Activated T-cell treated with anti-CD3 and anti-CD28 coated beads for 24 hours (primary cell): ENCODE results near the gene CRIP2.

Experiments
- DNase-seq: peaks from one replicate; pipeline ENCODE4 v3.0.0-alpha.2; 2020; ENCODE audit warnings: low read depth

Gene CRIP2

DNA sequence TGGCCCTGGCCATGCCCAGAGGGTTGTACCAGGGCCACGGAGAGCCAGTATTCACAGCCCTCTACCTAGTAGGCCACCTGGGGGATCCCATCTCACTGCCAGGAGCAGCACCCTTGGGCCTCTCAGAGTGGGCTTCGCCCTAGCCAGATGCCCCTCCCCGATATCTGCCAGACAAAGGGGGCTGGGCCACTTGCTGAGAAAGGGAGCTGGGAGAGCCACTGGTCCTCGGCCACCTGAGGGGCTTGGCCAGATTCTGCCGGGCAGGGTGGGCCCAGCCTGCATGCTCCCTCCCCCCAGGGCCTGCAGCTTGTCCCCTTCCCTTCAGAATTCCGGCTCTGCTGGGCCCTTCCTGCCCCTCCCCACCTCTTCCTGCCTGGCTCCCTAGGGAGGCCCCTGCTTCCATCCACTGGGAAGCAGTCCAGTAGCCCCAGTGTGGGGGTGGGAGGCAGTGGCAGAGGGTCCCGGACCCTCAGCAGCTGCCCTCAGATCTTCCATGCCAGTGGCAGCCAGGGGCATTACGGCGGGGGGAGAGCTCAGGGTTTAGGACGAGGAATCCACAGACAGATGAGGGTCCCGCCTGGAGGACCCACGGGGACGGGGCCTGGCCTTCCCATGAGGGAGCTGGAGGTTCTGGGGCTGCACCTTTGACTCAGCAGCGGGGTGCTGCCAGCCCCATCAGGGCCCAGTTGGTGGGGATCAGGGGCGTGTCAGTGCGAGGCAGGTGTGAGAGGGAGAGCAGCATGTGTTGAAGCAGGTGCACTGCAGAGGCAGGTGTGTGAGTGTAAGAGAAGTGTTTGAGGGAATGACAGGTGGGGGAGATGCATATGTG, 2.4 kb downstream of the CRIP2 start:
- DNase-seq: no peak

DNA sequence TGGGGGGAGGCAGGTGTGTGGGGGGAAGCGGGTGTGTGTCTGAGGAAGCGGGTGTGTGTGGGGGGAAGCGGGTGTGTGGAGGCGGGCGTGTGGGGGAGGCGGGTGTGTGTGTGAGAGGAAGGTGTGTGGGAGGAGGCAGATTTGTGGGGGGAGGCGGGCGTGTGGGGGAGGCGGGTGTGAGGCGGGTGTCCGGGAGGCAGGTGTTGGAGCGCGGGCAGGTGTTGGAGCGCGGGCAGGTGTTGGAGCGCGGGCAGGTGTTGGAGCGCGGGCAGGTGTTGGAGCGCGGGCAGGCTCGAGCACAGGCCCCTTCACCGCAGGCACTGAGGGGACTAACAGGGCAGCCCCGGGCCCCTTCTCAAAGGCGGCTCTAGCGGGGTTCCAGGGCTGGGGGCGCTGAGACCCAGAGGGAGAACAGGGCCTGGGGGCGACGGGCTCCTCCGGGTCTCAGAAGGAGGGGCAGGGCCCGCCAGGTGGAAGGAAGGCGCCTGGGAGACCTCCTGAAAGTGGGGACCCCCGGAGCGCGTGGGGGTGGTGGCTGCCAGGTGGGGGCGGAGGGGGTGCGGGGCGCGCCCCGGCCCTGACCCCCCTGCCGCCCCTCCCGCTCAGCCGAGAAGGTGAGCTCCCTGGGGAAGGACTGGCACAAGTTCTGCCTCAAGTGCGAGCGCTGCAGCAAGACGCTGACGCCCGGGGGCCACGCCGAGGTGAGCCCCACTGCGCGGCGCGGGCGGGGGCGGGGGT, 3.2 kb downstream of the CRIP2 start:
- DNase-seq: no peak

DNA sequence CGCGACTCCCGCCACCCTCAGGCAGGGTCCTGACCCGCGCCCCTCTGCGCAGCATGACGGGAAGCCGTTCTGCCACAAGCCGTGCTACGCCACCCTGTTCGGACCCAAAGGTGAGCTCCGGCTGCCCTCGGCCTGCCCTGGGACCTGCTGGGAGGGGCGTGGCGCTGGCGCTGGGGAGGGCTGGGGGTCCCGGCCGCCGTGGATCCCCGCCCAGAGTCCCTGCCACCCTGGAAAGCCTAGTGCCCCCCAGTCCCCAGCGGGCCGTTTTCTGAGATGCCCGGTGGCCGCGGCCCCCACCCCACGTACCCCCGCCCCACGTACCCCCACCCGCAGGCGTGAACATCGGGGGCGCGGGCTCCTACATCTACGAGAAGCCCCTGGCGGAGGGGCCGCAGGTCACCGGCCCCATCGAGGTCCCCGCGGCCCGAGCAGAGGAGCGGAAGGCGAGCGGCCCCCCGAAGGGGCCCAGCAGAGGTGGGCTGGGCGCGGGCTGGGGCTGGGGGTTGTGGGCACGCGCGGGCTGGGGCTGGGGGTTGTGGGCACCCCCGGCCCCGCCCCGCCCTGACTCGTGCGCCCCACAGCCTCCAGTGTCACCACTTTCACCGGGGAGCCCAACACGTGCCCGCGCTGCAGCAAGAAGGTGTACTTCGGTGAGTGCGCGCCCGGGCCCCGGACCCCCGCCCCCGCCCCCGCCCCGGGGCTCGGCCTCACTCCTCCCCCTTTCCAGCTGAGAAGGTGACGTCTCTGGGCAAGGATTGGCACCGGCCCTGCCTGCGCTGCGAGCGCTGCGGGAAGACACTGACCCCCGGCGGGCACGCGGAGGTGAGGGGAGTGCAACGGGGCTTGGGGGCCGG, 4.0 kb downstream of the CRIP2 start:
- no peak for DNase-seq

DNA sequence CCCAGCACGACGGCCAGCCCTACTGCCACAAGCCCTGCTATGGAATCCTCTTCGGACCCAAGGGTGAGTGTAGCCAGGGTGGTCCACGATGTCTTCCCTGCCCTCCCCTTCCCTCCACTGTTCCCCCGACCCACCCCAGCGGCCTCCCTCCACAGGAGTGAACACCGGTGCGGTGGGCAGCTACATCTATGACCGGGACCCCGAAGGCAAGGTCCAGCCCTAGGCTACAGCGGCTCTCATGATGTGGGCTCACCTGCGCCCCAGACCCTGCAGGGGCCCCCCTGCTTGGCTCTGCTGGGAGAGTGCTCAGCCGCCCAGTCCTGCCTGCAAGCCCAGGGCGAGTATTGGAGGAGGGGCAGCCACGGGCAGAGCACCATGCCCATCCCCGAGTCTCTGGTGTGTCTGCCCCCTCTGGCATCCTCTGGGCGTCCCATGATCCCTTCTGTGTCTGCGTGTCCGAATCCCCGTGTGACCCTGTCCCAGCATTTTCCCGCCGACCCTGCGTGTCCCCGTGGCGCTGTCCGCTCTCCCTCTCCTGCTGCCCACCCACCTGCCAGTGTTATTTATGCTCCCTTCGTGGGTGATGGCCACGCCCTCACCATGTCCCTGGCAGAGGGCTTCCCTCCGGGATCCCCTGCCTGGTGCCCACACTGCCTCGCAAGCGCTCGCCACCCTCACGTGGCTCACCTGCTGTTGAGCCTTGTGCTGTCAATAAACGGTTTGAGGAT, 5.0 kb downstream of the CRIP2 start:
- no peak for DNase-seq

DNA sequence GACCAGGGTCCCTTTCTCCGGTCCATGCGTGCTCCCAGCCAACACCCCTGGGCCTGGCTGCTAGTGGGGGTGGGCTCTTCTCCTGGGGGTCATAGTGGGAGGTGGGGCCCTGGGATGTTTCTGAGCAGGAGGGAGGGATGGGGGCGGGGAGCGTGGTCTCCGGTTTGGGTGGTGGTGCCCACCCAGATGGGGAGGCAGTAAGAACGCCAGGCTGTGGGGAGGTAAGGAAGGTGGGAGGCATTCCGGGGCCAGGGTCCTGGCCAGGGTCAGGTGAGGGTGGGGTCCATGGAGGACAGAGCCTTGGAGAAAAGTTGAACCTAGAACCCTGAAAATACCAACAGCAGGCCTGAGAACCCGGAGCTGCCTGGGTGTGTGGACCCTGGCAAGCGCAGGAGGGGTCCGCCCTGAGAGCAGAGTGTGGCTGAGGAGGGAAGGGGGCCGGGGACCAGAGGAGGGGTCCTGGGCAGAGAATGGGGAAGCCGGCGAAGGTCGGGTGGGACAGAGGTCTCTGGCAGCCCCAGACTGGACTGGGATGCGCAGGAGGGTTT, 5.7 kb downstream of the CRIP2 start:
- DNase-seq: no peak

DNA sequence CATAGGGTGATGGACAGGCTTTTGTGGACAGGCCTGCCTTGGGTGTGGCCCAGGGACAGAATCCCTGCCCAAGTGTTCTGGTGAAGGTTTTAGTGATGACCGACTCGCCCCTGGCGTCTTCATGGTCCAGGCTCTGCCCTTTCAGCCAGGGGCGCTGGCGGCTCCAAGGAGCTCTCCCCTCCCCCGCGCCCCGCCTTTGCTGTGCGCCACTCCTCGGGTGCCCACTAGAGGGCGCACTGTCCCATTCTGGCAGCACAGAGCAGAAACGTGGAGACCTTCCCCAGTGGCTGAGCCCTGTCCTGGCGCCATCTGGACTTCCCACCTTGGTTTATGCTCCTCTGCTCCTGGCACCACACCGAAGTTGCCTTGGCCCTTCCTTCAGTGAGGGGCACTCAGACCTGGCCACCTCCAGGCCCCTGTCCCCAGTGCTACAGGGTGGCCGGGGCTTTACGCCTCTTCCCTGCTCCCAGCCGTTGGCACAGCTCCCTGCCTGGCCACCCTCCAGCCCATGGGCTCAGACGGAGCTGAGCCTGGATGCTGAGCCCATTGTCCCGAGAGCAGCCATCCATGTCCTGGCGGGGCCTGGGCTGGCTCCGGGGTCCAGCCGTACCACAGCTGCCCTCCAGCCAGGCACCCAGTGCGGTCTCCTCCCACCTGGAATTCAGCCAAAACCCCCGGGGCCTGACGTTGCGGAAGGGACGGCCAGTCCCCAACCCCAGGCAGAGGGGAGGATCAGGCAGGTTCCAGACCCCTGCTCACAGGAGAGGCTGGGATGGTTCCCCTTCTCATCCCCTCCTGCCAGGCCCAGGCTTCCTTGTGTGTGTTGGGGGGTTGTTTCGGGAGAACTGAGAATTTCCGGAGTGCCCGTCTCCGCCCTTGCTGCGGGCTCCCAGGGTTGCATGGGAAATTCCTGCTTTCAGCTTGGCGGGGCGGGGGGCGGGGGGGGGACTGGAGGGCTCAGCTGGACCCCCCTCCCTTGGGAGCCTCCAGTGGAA, 6.5 kb downstream of the CRIP2 start:
- peak; percentile 86 for DNase-seq

DNA sequence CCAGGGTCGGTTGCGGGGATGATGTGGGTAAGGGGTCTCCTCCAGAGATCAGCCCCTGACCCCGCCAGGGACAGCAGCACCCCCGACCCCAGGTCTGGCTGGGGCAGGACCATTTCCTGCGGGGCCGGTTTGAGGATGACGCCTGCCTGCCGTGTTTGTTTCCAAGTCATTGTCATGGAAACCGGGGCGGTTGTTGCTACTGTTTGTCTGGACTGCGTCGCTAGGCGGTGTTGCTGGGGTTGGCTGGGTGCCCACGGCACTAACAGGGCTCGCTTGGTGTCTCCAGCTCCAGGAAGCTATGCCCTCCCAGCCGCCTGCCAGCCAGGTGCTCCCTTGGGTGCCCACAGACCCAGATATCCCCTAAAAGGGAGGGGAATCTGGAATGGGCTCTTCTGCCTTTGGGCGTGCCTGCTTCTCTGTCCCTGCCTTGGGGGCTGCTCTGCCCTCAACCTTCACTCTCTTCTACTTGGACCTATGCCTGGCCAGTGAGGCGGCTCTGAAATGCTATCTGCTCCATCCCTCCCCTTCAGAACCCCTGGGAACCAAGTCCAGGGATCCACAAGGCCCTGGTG, 7.4 kb downstream of the CRIP2 start:
- DNase-seq: peak; percentile 88

DNA sequence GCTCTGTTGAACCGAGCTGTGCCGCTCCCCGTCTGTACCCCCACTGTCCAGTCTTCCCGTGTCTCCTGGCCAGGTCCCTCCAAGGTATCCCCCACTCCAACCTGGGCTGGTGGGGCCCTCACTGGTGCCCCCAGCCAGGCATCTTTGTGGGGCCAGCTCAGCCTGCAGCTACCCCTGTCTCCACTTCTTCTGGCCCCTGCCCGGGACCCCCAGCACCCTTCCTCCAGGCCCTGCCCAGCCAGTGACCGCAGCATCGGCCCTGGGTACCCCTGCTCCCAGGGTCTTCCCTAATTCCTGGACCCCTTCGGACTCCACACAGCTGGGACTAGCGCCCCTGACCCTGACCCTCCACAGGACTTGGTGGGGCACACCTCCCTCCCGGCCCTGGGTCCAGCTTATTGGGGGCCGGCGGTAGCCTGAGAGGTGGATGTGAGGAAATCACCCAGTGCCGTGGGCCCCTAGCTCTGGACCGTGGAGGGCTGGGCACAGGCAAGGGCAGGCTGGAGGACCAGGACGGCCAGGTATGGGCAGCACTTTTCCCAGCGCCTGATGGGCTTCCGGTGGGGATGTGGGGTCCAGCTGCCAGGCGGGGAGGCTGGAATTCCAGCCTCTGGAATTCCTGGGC, 8.0 kb downstream of the CRIP2 start:
- no peak for DNase-seq

DNA sequence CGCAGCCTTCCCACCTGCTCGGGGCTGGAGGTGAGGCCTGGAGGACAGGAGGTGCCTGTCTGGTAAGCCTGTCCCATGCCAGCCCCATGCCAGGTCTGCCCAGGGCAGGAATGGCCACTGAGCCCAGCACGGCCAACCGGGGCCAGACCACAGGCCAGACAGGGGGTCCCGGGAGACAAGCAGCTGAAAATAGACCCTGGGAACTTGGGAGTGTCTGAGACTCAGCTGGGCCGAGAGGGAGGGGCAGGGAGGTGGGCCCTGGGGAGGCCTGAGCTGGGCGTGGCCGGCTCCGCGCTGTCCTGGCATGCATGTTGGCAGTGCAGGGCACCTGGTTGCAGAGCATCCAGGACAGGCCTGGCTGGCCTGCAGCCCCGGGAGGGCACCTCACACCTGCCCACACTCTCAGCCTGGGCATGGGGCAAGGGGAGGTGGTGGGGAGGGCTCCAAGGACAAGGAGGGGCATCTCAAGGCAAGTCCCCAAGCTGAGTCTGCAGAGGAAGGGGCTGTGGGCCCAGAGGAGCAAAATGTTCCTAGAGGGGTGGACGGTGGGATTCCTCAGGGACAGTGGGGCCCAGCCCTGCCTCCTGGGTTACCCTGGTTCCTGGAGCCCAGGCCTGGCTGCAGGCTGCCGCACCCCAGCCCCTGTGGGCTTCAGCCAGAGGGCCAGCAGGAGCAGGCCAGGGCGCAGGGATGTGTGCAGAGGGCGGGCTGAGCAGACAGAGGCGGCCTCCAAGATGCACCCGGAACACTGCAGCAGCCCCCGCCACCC, 8.9 kb downstream of the CRIP2 start:
- DNase-seq: no peak

DNA sequence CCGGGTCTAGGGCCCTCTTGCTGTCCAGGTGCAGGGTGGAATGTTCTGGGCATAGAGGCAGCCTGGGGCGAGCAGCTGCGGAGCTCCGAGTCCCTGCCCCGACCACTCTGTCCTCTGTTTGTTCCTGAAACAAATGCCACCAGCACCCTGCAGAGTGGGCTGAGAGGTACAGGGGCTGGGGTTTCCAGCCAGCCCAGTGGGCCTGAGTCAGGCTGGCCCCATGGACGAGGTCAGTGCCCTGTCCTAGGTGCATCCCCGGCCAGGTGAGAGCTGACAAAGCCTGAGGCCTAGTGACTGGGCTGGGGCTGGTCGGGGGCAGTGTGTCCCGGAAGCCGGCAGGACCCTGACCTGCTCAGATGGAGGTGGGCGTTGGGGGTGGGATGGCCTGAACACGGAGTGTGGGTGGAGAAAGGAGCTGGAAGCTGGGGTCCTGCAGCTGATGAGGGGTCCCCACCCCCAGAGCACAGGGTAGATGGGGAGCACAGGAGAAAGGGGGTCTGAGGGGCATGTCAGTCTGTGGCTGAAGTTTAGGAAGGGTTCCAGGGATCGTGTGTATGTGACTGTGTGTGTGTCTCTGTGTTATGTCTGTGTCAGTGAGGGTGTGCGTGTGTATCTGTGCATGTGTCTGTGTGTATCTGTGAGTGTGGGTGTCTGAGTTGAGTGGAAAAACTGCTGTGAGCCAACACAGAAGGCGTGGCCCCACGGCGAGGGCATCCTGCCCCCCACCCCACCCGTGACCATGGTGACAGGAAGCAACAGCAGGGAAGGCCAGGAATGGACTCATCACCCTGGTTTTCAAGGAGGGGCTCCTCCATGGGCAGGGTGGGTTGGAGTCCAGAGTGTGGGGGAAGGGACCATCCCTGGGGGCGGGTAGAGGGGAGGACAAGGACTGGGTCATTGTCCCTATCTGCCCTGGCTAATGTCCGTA, 9.7 kb downstream of the CRIP2 start:
- DNase-seq: no peak

DNA sequence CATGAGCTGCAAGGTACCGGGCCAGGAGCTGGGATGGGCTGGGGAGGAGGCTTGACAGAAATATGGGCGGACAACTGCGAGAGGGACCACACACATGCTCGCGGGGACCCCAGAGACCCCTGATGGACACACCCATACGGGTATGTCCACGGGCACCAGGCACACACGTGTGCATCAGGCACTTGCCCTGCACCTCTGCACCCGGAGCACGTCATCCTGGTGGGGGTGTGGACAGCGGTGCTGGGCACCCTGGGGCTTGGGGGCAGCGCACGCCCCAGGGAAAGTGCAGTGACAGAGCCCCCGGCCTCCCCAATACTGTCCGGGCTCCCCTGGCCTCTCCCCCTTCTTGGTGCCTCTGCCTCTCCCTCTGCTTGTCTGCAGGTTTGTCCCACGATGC, 10.4 kb downstream of the CRIP2 start:
- DNase-seq: no peak

DNA sequence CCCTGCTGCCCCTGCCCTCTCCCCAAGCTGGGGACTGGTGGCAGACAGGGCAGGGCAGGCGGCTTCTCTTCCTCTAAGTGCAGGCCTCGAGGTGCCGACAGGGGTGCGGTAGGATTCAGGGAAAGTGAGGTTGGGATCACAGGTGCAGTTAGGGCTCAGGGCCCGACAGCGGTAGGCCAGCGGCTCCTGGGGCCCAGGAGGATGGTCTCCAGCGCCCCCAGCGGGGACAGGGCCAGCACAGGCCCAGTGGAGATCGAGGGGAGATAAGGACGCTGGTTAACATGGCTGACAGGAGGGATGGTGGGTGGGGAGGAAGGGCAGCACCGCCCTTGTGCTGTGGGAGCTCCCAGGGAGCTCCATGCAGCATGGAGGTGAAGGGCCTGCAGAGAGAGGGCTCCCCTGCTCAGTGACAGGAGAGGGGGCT, 11.1 kb downstream of the CRIP2 start:
- no peak for DNase-seq

DNA sequence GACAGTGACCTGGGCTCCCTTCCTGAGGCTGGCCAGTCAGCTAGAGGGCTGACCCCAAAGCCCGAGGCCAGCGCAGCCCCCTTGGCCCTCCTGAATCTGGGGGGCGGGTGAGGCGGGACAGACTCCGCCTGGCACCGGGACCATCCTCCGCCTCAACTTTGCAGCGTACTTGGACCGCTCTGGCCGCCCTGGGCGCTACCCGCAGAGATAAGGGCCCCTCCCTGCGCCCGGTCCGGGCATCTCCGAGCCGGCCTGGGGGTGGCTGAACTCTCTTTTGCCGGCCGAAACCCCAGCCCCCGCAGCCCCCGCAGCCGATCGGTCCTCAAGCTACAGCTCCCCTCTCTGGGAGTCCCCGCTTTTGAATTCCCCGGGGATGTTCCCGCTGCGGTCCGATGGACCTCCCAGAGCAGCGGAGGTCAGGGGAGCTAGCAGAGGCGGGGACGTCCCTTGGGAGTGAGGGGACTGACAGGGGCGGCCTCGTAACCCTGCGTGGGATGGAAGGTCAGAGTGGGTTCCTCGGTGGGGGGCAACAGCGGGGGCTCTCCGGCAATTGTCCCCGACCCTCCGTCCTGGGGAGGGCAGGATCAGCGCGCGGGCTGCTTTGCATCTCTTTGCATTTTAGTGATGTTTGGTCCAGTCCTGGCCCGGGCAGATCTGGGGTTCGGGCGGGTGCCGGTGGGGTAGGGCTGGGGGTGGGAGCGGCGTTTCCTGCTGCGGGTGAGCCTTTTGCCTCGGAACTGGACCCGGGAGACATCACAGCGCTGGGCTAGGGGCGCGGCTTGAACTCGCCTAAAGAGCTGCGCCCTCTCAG, 11.7 kb downstream of the CRIP2 start, which contains the start of gene CRIP1:
Gene CRIP1 (plus strand): TSS at position 724 of the 811 bp plus-strand sequence. CDS start 374 bp downstream, outside the sequence.
- no peak for DNase-seq

DNA sequence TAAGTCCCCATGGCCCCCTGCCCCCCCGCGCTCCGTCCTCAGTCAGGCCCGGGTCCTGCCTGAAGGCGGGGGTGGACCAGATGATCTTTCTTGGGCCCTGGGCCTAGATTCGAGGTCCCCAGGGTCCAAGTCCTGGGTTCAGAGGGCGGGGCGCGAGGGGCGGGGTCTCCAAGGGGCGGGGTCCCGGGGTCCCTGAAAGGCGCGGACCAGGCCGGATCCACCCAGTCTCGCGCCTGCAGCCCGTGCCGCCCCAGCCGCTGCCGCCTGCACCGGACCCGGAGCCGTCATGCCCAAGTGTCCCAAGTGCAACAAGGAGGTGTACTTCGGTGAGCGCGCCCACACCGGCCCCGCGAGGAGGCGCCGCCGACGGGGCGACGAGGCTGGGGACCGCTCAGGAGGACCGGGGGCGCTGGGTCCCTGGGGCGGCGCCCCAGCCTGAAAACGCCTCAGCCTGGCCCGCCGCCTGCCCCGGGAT, 12.4 kb downstream of the CRIP2 start:
- DNase-seq: no peak

DNA sequence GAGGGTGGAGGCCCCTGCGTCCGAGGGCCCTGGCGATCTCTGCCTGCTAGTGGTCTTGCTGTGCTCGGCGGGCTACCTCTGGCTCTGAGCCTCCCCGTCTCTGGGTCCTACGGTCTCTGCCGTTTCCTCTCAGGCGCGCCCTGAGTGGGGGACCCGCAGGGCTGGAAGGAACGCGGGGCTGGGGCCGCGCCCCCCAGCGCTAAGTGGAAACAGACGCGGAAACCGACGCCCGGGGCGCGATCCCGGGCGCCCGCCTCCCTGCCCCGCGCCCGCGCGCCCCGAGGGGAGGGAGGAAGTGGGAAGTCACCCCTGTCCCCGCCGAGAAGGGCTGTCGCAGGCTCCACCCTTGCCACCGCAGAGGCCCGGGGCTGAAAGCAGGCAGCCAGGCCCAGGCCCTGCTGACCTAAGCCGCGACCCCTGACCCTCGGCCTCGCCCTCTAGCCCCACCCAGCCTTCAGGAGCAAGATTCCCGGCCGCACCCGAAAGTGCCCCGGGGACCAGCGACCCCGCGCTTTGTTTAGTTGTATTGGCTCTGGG, 12.9 kb downstream of the CRIP2 start:
- peak; percentile 44 for DNase-seq
